ENCODE measurements around the gene VPS13C. TPM values are rescaled to one million over a fixed set of nuclear protein-coding genes. Genes with fewer than 3 reads are reported as not detected.

Gene VPS13C
- total RNA-seq, 2 donors from 2014 or later: 71.7 to 88.5 TPM

DNA sequence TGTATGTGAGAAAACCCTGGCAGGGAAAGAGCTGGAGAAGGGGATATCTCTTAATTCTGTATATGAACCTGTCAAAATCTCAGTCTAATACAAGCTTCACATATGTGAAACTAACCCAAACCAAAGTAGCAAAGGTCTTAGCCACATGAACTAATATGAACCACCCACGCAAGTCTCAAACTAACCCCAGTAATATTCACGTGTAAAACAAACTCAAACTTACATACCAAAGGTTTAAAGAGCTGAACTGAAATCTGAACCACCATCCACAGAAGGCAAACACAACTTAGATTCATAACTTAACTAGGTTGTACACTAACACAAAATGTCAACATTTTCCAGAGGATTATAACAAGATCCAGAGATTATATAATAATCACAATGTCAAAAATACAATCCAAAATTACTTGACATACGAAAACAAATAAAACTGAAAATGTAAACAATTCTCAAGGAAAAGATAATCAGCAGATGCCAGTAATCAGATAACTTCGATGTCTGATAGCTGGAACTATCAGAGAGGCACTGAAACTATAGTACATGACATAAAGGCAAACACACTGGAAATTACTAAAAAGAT is 64.1 kb downstream of the VPS13C start:
- no peaks in the 10 kb centered on the region for H3K27me3 Mint-ChIP-seq (ENCODE audit: low read depth)
- H3K4me3 Mint-ChIP-seq: no peak overlapping the region
- H3K27ac Mint-ChIP-seq: no peak overlapping the region
- ATAC-seq (replicated peaks in 1 of 2) (no peak), DNase-seq (no peak)
- H3K4me1 Mint-ChIP-seq (ENCODE audit: low read depth): peaks cover 5% of the 10 kb centered on the region
- peaks cover 9 to 18% of the 10 kb centered on the region in 2 donors for H3K36me3 Mint-ChIP-seq (ENCODE audit: insufficient read depth in 2 of 2)
- H3K9me3 Mint-ChIP-seq: peaks cover 0 to 7% of the 10 kb centered on the region in 2 donors

DNA sequence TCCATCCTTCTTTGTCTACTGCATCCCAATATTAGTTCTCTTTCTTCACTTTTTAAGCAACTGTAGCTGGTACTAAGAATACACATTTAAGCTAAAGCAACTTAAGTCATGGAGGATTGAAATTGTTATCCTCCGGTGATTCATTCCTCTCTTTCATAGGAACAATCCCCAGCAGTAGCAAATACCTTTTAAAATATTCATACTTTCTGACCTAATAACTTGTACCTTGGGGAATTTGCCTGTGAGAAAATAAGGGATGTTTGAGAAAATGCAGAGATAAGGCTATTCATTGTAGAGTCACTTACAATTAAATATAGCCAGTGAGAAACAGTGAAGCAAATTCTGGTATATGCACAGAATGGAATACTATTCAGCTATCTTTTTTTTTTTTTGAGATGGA is 66.0 kb downstream of the VPS13C start:
- no peak for DNase-seq

DNA sequence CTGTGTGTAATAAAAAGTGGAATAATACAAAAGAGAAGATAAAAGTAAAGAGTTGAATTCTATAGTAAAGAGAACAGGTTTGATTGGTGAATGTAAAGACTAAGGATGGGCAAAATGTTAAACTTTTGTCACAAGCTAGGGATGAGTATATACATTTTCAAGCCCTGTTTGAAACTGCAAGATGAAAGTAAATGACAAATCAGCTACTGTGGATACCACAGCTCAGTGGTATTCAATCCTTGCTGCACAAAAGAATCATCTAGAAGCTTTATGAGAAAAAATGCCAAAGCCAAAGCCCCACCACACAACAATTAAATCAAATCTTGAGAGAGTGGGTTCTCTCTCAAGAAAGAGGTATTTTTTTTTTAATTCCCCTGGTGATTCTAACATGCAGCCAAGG is 67.7 kb downstream of the VPS13C start:
- no peak overlapping the region for H3K4me3 Mint-ChIP-seq
- peaks cover 0 to 3% of the 10 kb centered on the region in 2 donors for H3K9me3 Mint-ChIP-seq
- ATAC-seq (replicated peaks in 1 of 2) (peak in 1 of 2 donors; percentile 47), DNase-seq (no peak)
- no peaks in the 10 kb centered on the region for H3K27me3 Mint-ChIP-seq (ENCODE audit: low read depth)
- peak overlapping the region; percentile 47 for H3K27ac Mint-ChIP-seq
- H3K4me1 Mint-ChIP-seq (ENCODE audit: low read depth): peaks cover 5% of the 10 kb centered on the region
- peaks cover 4 to 33% of the 10 kb centered on the region in 2 donors for H3K36me3 Mint-ChIP-seq (ENCODE audit: insufficient read depth in 2 of 2)

More for the DNA sequence above, 66.0 kb downstream of the VPS13C start:
- Mint-ChIP-seq H3K4me3 (no peak overlapping the region), H3K27ac (peak overlapping the region; percentile 5), H3K4me1 (ENCODE audit: low read depth) (peaks cover 5% of the 10 kb centered on the region), H3K27me3 (ENCODE audit: low read depth) (no peaks in the 10 kb centered on the region), H3K9me3 (peaks cover 0 to 7% of the 10 kb centered on the region in 2 donors), H3K36me3 (ENCODE audit: insufficient read depth in 2 of 2) (peaks cover 7 to 24% of the 10 kb centered on the region in 2 donors)
- ATAC-seq (replicated peaks in 1 of 2): no peak

DNA sequence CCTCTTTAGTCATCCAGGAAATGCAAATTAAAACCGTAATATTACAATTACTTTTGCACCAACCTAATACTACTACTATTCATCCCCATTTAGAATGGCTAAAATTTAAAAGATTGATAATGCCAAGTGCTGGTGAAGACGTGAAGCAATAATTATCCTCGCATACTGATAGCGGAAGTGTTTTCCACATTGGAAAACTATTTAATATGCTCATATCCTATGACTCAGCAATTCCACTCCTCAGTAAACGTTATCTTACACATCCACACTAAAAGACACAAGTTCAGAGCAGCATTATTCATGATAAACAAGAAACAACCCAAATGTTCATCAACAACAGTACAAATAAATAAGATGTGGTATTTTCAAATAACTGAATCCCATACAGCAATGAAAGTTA is 70.6 kb downstream of the VPS13C start:
- no peak for DNase-seq
- Mint-ChIP-seq H3K4me1 (ENCODE audit: low read depth) (peaks cover 5% of the 10 kb centered on the region), H3K27me3 (ENCODE audit: low read depth) (no peaks in the 10 kb centered on the region), H3K36me3 (ENCODE audit: insufficient read depth in 2 of 2) (peaks cover 7 to 35% of the 10 kb centered on the region in 2 donors), H3K9me3 (peaks cover 0 to 2% of the 10 kb centered on the region in 2 donors), H3K27ac (no peak overlapping the region), H3K4me3 (no peak overlapping the region)
- no peak for ATAC-seq (replicated peaks in 1 of 2)

DNA sequence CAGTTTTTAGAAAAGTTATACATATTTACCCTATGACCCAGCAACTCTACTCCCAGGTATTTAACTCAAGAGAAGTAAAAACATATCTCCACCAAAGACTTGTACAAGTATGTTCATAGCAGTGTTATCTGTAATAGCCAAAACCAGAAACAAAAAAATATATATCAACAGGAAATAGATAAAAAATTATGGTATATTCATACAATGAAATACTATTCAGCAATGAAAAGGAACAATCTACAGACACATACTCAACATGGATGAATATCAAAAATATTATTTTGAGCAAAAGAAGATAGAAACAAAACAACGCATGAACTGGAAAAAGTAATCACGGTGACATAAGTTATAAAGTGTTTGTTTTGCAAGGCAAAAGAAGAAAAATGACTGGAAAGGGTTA is 72.4 kb downstream of the VPS13C start:
- DNase-seq: no peak
- Mint-ChIP-seq H3K36me3 (ENCODE audit: insufficient read depth in 2 of 2) (peaks cover 7 to 38% of the 10 kb centered on the region in 2 donors), H3K4me3 (no peak overlapping the region), H3K27ac (no peak overlapping the region), H3K9me3 (peaks cover 0 to 2% of the 10 kb centered on the region in 2 donors), H3K4me1 (ENCODE audit: low read depth) (peaks cover 4% of the 10 kb centered on the region), H3K27me3 (ENCODE audit: low read depth) (no peaks in the 10 kb centered on the region)
- no peak for ATAC-seq (replicated peaks in 1 of 2)

DNA sequence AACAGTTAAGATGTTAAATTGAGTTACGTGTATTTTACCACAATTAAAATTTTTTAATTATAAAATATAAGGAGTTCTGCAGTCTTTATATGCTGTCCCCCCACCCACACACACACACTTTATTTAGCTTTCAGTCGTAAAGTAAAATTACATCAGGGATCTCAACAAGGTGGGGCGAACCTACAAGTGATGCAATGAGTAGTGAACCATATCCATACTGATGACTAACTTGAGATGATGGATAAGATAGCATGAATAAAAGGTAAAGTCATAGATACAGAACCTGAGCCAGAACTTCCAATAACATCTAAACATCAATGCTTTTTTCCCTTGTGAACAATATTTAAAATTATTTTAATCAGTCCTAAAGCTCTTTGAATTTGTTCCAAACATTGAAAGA is 77.2 kb downstream of the VPS13C start:
- Mint-ChIP-seq H3K27ac (peak overlapping the region; percentile 70), H3K27me3 (ENCODE audit: low read depth) (no peaks in the 10 kb centered on the region), H3K4me3 (no peak overlapping the region), H3K9me3 (peaks cover 0 to 2% of the 10 kb centered on the region in 2 donors), H3K4me1 (ENCODE audit: low read depth) (no peaks in the 10 kb centered on the region), H3K36me3 (ENCODE audit: insufficient read depth in 2 of 2) (peaks cover 12 to 29% of the 10 kb centered on the region in 2 donors)
- no peak for DNase-seq
- no peak for ATAC-seq (replicated peaks in 1 of 2)

DNA sequence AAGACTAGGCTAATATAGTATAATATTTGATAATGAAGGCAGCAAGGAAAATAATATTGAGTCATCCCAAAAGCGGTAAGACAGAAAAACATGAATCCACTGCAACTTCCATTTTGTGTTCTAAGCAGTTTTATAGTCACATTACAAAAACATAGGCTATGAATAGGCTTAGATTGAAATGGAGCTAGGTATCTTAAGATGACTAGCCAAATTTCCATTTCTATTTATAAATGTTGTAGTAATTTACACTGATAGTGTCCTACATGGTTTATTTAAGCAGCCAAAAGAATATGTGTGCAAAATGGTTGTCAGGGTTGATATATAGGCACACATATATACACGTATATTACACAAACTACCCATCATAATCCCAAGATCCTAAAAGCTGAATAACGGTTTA is 82.0 kb downstream of the VPS13C start:
- Mint-ChIP-seq H3K4me1 (ENCODE audit: low read depth) (no peaks in the 10 kb centered on the region), H3K9me3 (no peaks in the 10 kb centered on the region), H3K36me3 (ENCODE audit: insufficient read depth in 2 of 2) (peaks cover 9 to 16% of the 10 kb centered on the region in 2 donors), H3K27me3 (ENCODE audit: low read depth) (no peaks in the 10 kb centered on the region), H3K27ac (no peak overlapping the region), H3K4me3 (no peak overlapping the region)
- ATAC-seq (replicated peaks in 1 of 2): no peak
- no peak for DNase-seq

DNA sequence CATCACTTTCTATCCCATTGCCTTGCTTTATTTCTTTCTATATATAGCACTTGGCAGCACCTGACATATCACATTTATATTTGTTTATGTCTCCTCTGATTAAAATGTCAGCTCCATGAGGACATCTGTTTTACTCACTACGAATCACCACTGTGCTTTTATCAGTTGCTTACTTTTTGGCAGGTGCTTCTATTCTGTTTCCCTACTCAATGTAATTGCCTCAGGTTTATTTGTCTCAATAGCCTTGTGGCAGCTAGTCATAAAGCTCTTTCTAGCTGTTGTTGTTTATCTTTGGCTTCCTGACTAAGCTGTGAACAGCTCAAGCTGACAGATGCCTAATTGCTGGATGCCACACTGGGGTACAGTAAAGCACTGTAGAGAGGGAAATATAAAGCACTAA is 85.5 kb downstream of the VPS13C start:
- ATAC-seq (replicated peaks in 1 of 2): no peak
- Mint-ChIP-seq H3K27ac (peak overlapping the region; percentile 27), H3K9me3 (no peaks in the 10 kb centered on the region), H3K4me3 (no peak overlapping the region), H3K36me3 (ENCODE audit: insufficient read depth in 2 of 2) (peaks cover 13 to 20% of the 10 kb centered on the region in 2 donors), H3K27me3 (ENCODE audit: low read depth) (no peaks in the 10 kb centered on the region), H3K4me1 (ENCODE audit: low read depth) (no peaks in the 10 kb centered on the region)
- no peak for DNase-seq

DNA sequence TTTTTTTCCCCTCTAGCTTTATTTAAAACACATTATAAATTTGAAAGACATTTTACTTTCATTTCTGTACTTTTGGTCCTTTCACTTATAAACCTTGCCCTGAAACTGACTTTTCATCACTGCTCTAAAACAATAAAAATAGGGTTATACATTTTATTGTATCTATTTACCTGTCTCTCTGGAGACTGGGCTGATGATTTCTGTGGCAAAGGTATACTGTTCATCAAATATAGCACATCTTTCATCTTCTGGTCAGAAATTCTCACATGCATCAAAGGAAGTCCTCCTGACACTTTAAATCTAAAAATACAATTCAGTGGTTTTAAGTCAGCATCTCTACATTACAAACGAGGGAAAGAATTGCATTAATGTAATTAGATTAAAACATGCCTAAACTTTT is 86.1 kb downstream of the VPS13C start:
- Mint-ChIP-seq H3K27ac (no peak overlapping the region), H3K36me3 (ENCODE audit: insufficient read depth in 2 of 2) (peaks cover 8 to 15% of the 10 kb centered on the region in 2 donors), H3K4me1 (ENCODE audit: low read depth) (no peaks in the 10 kb centered on the region), H3K27me3 (ENCODE audit: low read depth) (no peaks in the 10 kb centered on the region), H3K9me3 (no peaks in the 10 kb centered on the region), H3K4me3 (no peak overlapping the region)
- DNase-seq (no peak), ATAC-seq (replicated peaks in 1 of 2) (no peak)

DNA sequence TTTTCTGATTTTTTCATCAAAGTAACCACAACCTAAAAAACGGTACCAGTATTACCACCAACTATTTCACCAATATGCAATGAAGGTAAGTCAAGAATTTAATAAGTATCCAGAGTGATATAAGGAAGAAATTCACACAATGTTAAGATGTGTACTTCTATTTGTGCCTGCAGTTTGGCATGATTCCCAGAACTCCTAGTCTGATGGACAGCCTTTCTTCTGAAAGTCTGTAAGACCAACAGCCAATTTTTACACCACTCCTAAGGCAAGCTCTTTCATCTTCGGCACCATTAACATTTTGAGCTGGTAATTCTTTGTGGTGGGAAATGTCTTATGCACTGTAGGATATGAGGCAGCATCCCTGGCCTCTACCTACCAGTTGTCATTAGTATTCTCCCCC is 108.3 kb downstream of the VPS13C start:
- Mint-ChIP-seq H3K27me3 (ENCODE audit: low read depth) (no peaks in the 10 kb centered on the region), H3K27ac (no peak overlapping the region), H3K9me3 (no peaks in the 10 kb centered on the region), H3K36me3 (ENCODE audit: insufficient read depth in 2 of 2) (peaks cover 14 to 15% of the 10 kb centered on the region in 2 donors), H3K4me3 (no peak overlapping the region), H3K4me1 (ENCODE audit: low read depth) (no peaks in the 10 kb centered on the region)
- no peak for DNase-seq
- no peak for ATAC-seq (replicated peaks in 1 of 2)

DNA sequence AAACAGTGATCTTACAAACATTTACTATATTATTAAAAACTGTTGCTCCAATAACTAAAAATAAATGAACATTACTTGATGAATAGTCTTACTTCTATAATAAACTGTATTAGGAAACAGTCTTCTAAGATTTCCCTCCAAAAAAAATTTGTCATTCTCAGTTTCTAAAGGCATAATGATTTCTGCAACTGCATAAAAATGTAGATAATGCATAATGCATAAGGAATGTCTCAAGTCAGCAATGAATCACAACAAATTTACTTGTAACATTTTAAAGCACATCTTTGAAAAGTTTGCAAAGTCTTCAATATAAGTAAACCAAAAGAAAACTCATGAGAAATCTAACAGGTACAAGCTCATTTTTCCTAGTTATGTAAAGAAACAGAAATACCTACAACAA is 113.5 kb downstream of the VPS13C start:
- Mint-ChIP-seq H3K36me3 (ENCODE audit: insufficient read depth in 2 of 2) (peaks cover 1 to 15% of the 10 kb centered on the region in 2 donors), H3K27ac (no peak overlapping the region), H3K4me1 (ENCODE audit: low read depth) (no peaks in the 10 kb centered on the region), H3K9me3 (no peaks in the 10 kb centered on the region), H3K4me3 (no peak overlapping the region), H3K27me3 (ENCODE audit: low read depth) (no peaks in the 10 kb centered on the region)
- DNase-seq (no peak), ATAC-seq (replicated peaks in 1 of 2) (no peak)

DNA sequence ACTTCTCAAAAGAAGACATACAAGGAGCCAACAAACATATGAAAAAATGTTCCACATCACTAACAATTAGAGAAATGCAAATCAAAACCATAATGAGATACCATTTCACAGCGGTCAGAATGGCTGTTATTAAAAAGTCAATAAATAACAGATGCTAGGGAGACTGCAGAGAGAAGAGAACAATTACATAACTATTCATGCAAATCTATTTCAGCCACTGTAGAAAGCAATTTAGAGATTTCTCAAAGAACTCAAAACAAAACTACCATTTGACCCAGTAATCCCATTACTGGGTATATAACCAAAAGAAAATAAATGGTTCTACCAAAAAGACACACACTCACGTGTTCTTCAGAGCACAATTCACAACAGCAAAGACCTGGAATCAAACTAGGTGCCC is 116.3 kb downstream of the VPS13C start:
- no peaks in the 10 kb centered on the region for H3K27me3 Mint-ChIP-seq (ENCODE audit: low read depth)
- H3K9me3 Mint-ChIP-seq: no peaks in the 10 kb centered on the region
- DNase-seq (no peak), ATAC-seq (replicated peaks in 1 of 2) (no peak)
- no peak overlapping the region for H3K4me3 Mint-ChIP-seq
- H3K4me1 Mint-ChIP-seq (ENCODE audit: low read depth): no peaks in the 10 kb centered on the region
- H3K36me3 Mint-ChIP-seq (ENCODE audit: insufficient read depth in 2 of 2): peaks cover 1 to 15% of the 10 kb centered on the region in 2 donors
- no peak overlapping the region for H3K27ac Mint-ChIP-seq

DNA sequence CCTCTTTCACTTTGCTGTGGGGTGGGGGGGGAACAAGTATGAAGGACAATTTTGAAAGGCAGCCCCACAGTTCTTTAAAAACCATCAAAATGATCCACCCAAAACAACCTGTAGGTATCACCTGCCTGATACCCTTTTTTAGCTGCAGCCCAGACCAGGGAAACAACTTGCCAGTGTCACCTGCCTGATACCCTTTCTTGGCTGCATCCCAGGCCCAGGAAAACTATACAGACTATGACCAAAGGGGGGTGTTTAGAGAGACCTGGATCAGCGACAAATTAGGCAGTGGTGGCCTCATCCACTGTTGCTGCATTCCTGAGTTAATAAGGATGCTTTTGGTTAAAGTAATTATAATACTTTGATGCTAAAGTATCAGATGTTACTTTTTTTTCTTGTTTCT is 122.0 kb downstream of the VPS13C start:
- DNase-seq (no peak), ATAC-seq (replicated peaks in 1 of 2) (no peak)
- no peaks in the 10 kb centered on the region for H3K4me1 Mint-ChIP-seq (ENCODE audit: low read depth)
- H3K36me3 Mint-ChIP-seq (ENCODE audit: insufficient read depth in 2 of 2): no peaks in the 10 kb centered on the region
- H3K27ac Mint-ChIP-seq: no peak overlapping the region
- no peaks in the 10 kb centered on the region for H3K27me3 Mint-ChIP-seq (ENCODE audit: low read depth)
- no peak overlapping the region for H3K4me3 Mint-ChIP-seq
- no peaks in the 10 kb centered on the region for H3K9me3 Mint-ChIP-seq

DNA sequence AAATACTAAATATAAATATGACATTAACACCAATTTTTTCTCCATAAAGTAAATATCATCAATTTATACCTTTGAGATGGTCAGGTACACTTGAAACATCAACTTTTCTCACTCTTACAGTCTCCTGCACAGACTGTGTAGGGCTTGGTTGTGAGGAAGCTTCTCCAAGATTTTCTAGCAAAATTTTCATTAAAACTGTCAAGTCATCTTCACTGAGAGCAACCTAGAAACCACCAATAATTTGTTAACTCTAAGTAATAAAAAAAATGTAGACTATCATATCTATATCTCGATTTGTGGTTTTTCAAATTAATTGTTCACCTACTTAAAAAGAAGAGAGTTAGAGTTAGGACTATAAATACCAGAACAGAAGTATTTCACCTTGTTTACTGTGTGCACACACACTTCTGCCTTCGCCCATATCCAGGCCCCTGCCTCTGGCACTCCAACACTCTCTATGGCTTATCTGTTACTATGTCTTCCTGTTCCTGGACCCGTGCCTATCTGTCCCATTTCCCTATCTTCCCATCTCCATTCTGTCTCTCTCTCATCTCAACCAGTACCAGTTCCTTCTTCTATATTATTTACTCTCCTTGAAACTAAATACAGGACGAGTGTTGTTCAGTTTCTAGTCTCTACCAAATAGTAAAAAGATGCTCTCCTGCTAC is 123.6 kb downstream of the VPS13C start:
- H3K4me3 Mint-ChIP-seq: no peak overlapping the region
- ATAC-seq (replicated peaks in 1 of 2): no peak
- no peak for DNase-seq
- peak overlapping the region; percentile 3 for H3K27ac Mint-ChIP-seq
- peaks cover 2% of the 10 kb centered on the region in 2 donors for H3K36me3 Mint-ChIP-seq (ENCODE audit: insufficient read depth in 2 of 2)
- H3K27me3 Mint-ChIP-seq (ENCODE audit: low read depth): no peaks in the 10 kb centered on the region
- H3K4me1 Mint-ChIP-seq (ENCODE audit: low read depth): no peaks in the 10 kb centered on the region
- H3K9me3 Mint-ChIP-seq: no peaks in the 10 kb centered on the region

All from activated T-cell treated with anti-CD3 and anti-CD28 coated beads, Interleukin-2, amount 50 U/mL, for 72 hours (primary cell).